GM12874 (cell line): Measurements from ENCODE around the gene PODN.

Experiments used
- TF ChIP-seq, protein P1 (sequence below): IDR thresholded peaks from 2 replicates; pipeline ENCODE4 v1.5.1; 2011; ENCODE audit warnings: low read depth, mild to moderate bottlenecking, control low read depth, low read length, moderate library complexity; ENCODE audit not compliant: insufficient read depth

Gene PODN

DNA sequence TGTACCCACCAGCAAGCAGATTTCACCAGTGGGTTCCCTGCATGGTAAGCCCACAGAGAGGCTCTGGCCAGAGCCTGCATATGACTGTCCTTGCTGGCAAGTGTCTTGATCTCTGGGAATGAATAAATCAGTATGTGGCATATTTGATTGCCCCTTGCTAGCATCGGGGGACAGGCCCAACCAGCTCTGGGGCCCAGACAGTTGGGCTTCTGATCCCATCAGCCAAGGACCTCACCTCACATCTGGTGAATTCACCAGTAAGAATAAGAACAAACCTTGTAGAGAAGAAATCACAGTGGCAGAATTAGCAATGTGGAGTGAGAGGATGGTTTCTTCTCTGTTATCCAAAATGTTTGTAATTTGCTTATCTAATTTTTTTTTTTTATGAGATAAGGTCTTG, 64.5 kb downstream of the PODN start:
- TF ChIP-seq, protein P1, sequence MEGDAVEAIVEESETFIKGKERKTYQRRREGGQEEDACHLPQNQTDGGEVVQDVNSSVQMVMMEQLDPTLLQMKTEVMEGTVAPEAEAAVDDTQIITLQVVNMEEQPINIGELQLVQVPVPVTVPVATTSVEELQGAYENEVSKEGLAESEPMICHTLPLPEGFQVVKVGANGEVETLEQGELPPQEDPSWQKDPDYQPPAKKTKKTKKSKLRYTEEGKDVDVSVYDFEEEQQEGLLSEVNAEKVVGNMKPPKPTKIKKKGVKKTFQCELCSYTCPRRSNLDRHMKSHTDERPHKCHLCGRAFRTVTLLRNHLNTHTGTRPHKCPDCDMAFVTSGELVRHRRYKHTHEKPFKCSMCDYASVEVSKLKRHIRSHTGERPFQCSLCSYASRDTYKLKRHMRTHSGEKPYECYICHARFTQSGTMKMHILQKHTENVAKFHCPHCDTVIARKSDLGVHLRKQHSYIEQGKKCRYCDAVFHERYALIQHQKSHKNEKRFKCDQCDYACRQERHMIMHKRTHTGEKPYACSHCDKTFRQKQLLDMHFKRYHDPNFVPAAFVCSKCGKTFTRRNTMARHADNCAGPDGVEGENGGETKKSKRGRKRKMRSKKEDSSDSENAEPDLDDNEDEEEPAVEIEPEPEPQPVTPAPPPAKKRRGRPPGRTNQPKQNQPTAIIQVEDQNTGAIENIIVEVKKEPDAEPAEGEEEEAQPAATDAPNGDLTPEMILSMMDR, result no peak

DNA sequence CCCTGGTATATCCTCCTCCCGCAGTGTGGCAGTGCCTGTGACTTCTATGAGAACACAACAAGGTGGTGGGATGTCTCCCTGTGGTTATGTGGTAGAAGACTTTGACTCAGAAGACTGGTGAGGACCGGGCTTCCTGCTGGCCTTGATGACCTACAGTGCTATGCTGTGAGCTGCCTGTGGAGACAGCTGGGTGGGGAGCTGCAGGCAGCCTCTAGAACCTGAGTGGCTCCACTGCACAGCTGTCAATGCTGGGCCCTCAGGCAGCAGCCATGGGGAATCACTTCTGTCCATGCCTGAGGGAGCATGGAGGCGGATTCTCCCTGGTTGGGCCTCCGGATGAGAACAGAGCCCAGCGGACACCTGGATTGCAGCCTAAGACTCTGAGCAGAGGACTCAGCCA, 65.5 kb downstream of the PODN start:
- TF ChIP-seq, protein P1, result no peak

DNA sequence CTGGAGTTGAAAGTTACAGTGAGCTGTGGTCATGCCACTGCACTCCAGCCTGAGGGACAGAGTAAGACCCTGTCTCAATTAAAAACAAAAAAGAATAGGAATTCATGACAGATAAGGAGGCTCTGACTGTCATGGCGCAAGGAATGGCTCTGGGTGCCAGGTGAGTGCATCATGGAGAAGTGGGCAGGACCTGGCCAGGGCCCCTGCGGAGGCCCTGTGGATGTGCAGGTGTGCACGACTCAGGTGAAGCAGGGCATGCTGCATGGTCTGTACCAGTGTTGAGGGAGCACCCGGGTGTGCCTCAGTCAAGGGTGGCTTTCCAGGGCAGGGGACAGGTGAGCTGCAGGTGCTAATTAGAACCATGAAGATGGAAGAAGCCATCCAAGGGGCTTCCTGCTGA, 66.4 kb downstream of the PODN start:
- TF ChIP-seq, protein P1, result no peak

DNA sequence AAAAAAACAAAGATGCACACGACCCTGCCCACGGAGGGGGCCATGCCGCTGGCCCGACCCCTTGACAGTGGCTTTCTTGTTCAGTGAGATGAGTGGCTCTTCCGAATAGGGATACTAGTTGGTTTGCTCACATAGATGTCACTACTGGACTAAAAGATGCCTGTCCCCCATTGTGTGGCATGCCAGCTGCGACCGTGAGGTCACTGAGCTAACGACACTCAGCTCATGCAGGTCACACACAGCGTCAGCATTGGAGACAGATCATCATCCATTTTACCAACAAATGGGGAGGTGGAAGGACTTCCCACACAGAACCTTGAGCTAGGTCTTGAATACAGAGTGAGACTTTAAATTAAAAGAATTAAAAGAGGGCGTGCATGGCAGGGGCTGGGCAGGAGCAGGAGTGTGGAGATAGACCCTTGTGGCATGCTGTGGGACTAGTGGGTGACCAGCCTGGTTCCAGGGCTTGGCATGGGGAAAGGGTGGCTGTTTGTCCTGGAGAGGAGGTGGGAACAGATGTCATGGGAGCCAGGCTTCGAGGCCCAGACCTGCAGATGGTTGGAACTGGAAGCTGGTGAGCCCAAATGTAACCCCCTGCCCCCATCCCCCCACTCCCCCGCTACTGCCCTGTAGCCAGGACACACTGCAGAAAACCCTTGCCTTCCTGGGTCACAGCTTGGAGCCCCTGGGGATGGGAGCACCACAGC, 68.0 kb downstream of the PODN start:
- TF ChIP-seq, protein P1, result no peak

DNA sequence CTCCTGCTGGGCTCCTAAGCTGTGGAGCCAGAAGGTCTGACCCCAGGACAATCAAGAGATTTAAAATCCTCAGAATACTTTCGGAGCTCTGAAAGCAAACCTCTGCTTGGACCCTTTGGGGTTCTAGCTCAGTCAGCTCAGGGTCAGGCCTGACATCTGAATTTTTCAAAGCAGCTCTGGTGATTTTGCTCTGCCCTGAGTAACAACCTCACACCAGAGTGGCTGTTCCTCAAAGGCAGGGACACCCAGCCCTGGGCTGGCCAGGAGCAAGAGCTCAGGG, 68.5 kb downstream of the PODN start:
- TF ChIP-seq, protein P1, result no peak

DNA sequence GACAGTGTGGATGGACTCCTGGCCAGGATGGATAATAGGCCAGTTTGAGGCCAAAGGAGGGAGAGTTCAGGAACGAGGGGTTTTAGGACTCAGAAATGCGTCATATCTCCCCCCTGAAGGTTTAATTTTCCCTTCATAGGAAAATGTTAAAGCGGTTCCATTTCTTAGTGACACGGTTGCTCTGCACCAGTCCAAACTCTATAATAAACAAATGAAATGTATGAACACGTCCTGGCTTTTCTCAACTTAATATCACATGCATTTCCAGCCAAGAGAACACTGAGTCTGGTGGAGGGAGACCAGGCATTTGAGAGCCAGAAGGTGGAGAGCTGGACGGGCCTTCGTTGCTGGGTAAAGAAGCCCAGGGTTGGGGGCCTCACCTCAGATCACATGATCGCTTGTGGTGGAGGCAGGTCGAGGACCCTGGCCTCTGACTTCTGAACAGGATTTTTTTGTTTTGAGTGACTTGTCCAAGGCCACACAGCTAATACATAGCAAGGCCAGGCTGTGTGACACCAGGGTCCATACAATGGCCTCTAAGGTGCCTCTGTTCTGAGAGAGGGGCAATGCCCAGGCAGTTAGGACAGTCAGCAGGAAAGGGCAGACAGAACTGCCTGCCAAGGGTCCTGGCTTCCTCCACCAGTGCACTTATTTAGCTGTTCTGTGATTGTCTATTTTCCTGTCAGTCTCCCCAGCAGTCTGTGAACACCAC, 69.0 kb downstream of the PODN start:
- TF ChIP-seq, protein P1, result no peak

DNA sequence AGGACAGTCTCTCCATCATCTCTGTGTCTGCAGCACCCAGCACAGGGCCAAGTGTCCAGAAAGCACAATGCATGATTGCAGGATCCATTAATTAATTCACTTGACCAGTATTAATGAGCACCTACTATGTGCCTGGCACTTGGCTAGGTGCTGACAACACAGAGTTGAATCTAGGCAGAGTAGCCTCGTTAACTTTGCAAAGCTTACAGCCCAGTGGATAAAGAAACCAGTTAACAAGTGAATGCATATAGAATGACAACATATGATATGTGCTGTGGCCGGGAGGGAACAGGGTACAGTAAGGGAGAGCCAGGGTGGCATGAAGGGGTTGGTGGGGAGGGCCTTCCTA, 69.6 kb downstream of the PODN start:
- TF ChIP-seq, protein P1, result no peak

DNA sequence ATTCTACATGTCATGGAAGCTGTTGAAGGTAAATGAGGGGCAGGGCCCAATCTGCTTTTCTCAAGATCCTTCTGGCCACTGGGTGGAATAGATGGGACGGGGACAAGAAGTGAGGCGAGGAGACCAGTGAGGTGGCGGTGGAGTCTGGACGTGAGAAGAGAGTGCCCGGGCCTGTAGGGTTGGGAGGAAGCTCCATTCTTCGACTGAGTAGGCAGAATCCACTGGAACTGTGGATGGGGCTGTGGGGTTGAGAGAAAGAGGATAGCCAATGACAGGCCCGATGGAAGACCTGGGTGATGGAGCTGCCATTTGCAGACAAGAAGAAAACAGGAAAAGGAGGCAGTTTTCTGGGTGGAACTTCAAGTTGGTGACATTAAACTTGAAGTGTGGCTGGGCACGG, 70.2 kb downstream of the PODN start:
- TF ChIP-seq, protein P1, result no peak
